ENCODE data around the gene APBA2.
"Not testable (repeated sequence)": the region's sequence is repeated elsewhere in the genome, so short reads cannot be mapped to it uniquely, and the experiment has no call there.

The APBA2 gene

GRCh38 chr15:29044503-29044901 lies 158.7 kb downstream of the APBA2 start:
- no peak for DNase-seq

- not testable (repeated sequence) for DNase-seq
These were observed 159.4 kb downstream of the APBA2 start for GRCh38 chr15:29045161-29045560.

DNA sequence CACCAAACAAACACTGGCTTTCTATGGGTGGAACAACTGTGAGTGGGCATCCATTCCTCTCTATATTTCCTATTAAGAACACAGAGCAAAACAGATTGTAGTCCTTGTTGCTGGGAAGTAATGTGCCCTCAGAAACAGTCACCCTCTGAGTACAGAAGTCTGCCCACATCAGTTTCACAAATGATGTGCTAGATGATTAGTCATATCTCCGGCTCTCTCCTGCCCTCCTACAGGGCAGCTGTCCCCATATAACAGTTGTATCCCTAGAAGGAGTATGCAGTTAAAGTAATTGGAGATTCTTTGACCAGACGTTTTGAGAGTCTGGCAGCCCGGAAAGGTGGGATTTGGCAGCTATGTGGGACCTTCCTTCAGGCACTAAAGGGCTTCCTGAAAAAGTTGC lies 159.9 kb downstream of the APBA2 start:
- DNase-seq: no peak

- no peak for DNase-seq
These were observed 160.6 kb downstream of the APBA2 start for GRCh38 chr15:29046281-29046810.

DNA sequence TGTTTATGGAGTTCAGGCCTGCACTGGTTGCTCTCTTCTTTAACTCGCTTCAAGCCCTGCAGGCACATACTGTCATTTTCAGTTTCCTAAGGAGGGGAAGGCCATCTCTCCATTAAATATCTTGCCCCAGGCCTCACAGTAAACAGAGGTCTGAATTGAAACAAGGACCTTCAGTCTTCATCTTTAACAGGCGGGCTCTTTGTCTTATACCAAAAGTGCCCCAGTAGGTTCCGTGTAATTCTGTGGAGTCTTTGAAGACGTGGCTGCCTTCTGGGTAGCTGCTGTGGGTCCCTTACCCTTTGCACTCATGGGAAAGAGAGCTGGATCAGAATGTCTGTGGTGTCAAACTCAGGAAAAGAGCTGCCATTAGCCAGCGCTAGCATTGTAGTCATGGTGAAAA lies 161.2 kb downstream of the APBA2 start:
- no peak for DNase-seq

DNA sequence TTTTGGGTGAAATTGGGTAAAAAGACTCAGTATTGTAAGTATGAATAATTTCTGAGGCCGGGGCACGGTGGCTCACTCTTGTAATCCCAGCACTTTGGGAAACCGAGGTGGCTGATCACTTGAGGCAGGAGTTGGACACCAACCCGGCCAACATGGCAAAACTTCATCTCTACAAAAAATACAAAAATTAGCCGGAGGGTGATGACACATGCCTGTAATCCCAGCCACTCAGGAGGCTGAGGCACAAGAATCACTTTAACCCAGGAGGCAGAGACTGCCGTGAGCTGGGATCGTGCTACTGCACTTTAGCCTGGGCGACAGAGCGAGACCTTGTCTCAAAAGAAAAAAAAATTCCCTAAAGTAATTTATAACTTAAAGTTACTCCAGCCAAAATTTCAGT lies 162.2 kb downstream of the APBA2 start:
- no peak for DNase-seq

DNA sequence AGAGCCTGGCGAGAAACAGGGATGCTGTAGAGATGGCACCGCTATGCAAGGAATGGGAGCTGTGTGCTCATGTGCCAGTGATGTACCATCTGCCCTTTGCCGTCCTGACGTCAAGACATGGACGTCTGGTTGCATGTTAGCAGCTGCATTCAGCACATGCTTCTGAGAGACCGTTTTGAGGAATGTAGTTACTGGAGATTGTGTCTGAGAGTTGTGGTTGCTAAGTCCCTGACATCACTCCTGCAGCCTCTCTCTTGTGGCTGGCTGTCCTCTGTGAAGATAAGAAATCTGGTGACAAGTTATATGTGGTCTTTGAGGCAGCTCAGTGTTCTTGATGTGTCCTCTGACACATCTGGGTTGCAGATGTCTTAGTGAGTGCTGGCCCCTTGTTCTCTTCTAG lies 165.1 kb downstream of the APBA2 start:
- DNase-seq: no peak

GRCh38 chr15:29051422-29051821 lies 165.6 kb downstream of the APBA2 start:
- no peak for DNase-seq

GRCh38 chr15:29053006-29053405 lies 167.2 kb downstream of the APBA2 start:
- no peak for DNase-seq

DNA sequence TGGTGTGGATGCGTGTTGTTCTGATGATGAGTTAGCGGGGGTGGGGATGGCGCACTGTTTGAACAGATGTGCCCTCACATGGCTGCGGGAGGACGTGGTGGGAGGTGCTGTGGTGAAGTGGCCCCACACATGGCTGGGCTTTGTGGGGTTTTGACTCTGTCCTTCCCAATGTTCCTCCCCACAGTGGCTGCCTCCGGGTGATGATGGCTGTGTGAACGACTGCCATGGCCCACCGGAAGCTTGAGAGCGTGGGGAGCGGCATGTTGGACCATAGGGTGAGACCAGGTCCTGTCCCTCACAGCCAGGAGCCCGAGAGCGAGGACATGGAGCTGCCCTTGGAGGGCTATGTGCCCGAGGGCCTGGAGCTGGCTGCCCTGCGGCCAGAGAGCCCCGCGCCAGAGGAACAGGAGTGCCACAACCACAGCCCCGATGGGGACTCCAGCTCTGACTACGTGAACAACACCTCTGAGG lies 167.9 kb downstream of the APBA2 start:
- DNase-seq: no peak

DNA sequence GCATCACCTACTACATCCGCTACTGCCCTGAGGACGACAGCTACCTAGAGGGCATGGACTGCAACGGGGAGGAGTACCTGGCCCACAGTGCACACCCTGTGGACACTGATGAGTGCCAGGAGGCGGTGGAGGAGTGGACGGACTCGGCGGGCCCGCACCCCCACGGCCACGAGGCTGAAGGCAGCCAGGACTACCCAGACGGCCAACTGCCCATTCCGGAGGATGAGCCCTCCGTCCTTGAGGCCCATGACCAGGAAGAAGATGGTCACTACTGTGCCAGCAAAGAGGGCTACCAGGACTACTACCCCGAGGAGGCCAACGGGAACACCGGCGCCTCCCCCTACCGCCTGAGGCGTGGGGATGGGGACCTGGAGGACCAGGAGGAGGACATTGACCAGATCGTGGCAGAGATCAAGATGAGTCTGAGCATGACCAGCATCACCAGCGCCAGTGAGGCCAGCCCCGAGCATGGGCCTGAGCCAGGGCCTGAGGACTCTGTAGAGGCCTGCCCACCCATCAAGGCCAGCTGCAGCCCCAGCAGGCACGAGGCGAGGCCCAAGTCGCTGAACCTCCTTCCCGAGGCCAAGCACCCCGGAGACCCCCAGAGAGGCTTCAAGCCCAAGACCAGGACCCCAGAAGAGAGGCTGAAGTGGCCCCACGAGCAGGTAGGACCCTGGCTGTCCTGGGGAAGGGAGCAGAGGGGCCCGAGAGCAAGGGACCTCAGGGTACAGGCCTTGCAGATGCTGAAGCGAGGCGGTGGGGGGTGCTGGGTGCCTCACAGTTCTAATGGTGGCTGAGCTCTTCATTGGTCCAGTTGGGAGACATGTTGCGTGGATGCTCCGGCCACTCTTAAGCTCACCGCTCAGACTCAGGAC lies 168.6 kb downstream of the APBA2 start:
- no peak for DNase-seq

DNA sequence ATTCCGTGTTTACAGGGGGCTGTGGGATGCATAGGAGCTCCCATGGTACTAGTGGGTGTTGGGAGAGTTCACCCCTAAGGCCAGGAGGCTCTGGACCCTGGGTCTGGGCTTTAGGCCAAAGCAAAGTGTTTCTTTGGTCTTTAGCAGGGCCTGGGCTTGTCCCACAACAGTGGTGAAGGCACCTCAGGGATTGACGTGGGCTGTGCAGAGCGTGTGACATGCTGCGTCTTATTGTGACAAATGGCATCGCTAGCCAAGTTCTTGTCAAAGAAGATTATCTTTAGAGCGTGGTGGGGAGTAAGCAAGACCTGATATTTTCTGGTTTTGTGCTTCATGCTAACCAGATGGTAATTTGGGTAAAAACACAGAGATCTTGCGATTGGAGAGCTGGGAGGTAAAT lies 170.1 kb downstream of the APBA2 start:
- DNase-seq: no peak

GRCh38 chr15:29056839-29057450 lies 171.2 kb downstream of the APBA2 start:
- DNase-seq: no peak

DNA sequence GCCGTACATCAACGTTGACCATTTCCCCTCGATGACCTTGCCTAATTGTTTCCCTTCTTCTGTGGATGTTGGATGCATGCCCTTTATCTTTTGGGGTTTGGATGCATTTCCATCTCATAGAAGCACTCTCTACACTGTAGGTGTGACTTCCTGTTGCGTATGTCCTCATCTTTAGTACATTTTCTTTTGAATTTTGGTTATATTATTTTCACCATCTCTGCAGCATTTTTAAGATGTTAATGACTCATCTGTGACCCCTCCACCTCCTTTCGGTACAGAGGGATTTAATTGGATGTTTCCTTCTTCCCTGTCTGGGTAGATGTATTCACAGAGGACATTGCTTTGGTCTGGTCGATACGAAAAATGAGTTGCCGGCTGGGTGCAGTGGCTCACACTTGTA lies 172.1 kb downstream of the APBA2 start:
- no peak for DNase-seq

GRCh38 chr15:29058903-29059539 lies 173.2 kb downstream of the APBA2 start:
- no peak for DNase-seq

DNA sequence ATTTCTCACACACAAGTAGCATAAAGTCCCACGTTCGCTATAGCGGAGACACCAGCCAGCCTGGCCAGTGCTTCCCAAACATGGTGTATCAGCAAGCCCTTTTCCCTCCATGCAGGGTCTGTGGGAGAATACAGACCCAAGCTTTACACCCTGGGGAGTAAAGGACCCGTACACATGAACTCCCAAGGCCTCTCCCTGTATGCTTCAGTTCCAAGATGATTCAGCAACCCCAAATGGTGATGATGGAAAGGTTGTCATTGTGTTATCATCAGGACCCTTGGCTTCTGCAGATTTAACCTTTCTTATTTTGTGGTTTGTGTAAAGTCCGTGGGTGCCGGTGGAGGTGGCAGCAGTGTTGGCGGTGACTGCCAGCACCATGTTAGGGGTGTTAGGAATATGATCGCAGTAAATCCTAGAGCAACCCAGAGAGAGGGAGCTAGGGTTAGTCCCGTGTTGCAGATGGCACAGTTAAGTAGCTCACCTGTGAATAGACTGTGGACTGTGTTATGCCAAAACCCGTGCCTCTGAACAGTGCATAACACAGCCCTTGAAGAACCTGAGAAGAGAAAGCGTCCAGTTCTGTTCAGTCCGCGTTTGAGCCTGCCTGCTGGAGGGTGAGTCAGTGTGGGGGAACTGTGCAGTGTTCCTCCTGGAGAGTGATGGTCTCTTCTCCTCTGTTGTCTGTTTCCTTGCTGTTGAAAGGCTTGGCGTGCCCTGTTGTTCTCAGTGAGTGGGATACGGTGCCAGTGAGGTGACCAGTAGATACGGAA lies 174.3 kb downstream of the APBA2 start:
- no peak for DNase-seq

DNA sequence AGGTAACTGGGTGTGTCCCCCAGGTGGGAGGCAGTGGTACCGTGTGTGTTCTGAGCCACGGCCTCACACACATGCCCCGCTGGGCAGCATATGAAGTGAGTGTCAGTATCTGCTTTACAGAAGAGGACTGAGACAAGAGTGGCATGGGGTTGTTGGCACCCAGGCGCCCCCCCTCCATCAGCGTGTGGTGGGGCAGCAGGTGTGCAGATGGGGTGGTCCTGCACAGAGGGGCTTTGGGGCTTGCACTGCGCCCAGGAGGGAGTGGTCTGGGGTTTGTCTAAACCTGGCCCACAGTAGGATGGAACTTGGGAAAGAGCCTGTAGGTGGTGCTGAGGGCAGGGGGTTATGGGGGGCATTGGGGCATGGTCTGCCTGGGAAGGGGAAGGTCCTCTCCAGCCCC lies 176.0 kb downstream of the APBA2 start:
- no peak for DNase-seq

DNA sequence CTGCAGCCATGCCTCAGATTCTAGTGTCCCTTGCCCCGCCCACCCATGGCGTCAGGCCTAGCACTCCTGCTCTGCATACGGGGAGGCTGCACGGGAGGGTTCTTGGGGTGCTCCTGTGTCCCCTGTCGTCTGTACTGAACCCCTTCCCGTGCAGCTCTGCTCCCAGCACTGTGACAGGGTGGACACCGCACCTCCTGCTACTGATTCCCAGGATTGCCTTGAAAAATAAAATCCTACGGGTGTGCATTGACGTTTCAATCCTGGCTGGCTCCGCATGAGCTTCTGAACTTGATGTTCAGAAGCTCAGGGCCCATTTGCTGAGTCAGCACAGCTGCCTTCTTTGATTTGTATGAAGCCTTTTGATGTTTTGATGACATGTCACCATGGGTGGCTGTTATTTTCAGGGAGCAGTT lies 176.4 kb downstream of the APBA2 start:
- no peak for DNase-seq

- no peak for DNase-seq
These were observed 176.9 kb downstream of the APBA2 start for GRCh38 chr15:29062626-29063025.

- no peak for DNase-seq
These were observed 177.9 kb downstream of the APBA2 start for GRCh38 chr15:29063646-29064045.

DNA sequence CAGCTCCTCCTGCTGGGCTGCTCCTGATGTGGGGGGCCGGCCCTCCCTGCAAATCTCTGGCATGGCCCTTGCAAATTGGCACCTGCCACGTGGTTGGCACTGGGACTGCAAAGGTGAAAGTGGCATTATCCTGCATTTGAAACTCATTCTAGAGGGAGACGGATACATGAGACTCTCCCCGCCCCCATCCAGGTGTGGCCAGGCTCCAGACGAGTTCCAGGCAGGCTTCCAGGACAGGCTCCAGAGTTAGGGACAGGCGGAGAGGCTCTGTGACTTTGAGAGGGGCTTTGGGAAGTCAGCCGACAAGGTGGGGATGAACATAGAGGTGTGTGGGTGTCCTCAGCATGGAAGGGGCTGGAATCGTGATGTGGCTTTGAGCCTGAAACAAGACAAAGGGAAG lies 178.5 kb downstream of the APBA2 start:
- no peak for DNase-seq

DNA sequence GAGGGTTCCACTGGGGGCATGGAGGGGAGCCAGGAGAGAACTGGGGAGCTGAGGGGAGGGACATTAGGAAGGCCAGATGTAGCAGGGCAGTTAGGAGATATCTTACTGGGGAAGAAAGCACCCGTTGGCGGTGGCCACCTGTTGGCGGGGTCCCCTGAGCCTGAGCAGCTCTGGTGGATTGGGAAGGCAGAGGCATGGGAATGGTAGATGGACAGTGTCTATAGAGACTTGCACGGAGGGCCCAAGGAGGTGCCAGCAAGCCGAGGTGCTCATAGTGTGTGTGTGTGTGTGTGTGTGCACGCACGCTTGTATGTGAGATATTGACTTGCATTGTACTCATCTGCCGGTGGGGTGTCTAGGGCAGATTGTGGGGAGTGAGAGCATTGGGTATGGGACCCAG lies 179.0 kb downstream of the APBA2 start:
- DNase-seq: no peak

GRCh38 chr15:29065571-29065970 lies 179.8 kb downstream of the APBA2 start:
- no peak for DNase-seq
